ENCODE data around the gene BTAF1.

DNA sequence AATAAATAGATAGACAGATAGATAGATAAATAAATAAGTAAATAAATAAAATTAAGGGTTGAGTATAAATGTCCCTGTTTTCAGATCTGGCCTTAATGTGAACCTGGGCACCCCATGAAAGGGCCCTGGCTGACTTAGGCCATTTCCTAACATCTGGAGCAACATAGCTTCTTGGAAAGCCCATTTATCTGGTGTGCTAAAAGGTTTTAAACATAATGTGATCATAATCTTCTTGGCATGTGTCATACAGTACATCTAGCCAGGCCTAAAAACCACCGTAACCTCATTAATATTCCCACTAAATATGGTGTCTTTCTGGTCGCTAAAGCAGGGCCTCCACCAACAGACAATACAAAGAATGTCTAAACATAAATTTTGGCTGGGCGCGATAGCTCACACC, 142.8 kb downstream of the BTAF1 start:
- TF ChIP-seq, protein P1, sequence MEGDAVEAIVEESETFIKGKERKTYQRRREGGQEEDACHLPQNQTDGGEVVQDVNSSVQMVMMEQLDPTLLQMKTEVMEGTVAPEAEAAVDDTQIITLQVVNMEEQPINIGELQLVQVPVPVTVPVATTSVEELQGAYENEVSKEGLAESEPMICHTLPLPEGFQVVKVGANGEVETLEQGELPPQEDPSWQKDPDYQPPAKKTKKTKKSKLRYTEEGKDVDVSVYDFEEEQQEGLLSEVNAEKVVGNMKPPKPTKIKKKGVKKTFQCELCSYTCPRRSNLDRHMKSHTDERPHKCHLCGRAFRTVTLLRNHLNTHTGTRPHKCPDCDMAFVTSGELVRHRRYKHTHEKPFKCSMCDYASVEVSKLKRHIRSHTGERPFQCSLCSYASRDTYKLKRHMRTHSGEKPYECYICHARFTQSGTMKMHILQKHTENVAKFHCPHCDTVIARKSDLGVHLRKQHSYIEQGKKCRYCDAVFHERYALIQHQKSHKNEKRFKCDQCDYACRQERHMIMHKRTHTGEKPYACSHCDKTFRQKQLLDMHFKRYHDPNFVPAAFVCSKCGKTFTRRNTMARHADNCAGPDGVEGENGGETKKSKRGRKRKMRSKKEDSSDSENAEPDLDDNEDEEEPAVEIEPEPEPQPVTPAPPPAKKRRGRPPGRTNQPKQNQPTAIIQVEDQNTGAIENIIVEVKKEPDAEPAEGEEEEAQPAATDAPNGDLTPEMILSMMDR (IDR thresholded peaks at IDR 0.05; ENCODE audit: poor library complexity) = no peak
- TF ChIP-seq EZH2 (IDR thresholded peaks at IDR 0.05; ENCODE audit: borderline replicate concordance) = no peak

Data from hepatocyte (in vitro differentiated cells).